Activated naive CD8-positive, alpha-beta T cell treated with anti-CD3 and anti-CD28 coated beads, Interleukin-2, amount 50 U/mL, for 24 hours (primary cell): ENCODE data around the gene ROBO4.
A peak's percentile ranks its signal among the peaks of the same experiment; 100 is the strongest.

Experiments
- ATAC-seq: fragments of 150-1000 bp; cut with Tn5 transposase; one replicate; pipeline ENCODE4 v1.10.0; 2021
- DNase-seq: peaks from one replicate; pipeline ENCODE4 v3.0.0; 2021
- H3K27ac Mint-ChIP-seq: one replicate; pipeline ENCODE4 v1.8.0; 2021; ENCODE audit warnings: mild to moderate bottlenecking, mixed read lengths
- H3K27me3 Mint-ChIP-seq: one replicate; pipeline ENCODE4 v1.8.0; 2021; ENCODE audit warnings: mixed read lengths
- H3K36me3 Mint-ChIP-seq: one replicate; pipeline ENCODE4 v1.8.0; 2021; ENCODE audit warnings: low read depth, mixed read lengths
- H3K4me1 Mint-ChIP-seq: one replicate; pipeline ENCODE4 v1.8.0; 2021; ENCODE audit warnings: mixed read lengths
- H3K4me3 Mint-ChIP-seq: one replicate; pipeline ENCODE4 v1.8.0; 2021; ENCODE audit warnings: mild to moderate bottlenecking, moderate library complexity, mixed read lengths
- H3K9me3 Mint-ChIP-seq: one replicate; pipeline ENCODE4 v1.8.0; 2021; ENCODE audit warnings: mixed read lengths

ROBO4 gene

DNA sequence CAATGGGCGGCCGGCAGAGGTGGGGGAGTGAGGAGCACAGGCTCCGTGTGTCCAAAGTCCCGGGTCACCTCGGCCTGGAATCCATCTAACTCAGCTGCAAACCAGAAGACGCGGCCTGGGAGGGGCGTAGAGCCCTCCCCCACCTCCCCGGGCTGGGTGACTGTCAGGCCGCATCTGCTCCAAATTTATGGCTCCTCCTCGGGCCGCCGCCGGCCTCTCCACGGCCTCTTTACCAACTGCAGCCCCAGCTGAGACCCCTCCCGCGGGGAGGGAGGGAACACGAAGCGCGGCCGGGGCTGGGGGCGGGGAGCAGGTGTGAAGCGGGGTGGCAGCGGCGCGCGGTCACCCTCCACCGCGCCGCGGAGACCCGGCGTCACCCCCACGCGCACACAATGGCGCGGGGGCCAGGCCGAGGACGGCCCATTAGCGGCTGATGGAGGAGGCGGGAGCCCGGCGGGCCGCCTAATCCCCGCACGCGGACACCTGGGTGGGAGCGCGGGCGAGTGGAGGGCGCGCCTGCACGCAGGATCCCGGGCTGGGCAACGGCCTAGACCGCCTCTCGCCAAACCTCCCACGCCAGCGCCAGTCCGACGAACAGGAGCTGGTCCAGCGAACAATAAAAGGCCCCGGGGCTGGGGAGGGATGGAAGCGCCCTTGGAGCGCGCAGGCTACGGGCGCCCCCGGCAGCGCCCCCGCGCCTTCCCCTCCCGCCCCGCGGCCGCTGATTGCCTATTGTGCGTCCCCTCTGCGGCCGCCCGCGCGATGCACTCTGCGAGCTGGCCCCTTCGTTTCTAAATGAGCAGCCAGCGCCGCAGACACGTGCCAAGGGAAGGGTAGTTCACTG, 58.3 kb downstream of the ROBO4 start:
- ATAC-seq = no peak
- H3K27me3 Mint-ChIP-seq = peaks cover 72% of the 10 kb centered on the region
- peaks cover 12% of the 10 kb centered on the region for H3K4me1 Mint-ChIP-seq
- H3K36me3 Mint-ChIP-seq = no peaks in the 10 kb centered on the region
- peak overlapping the region; percentile 42 for H3K4me3 Mint-ChIP-seq
- H3K9me3 Mint-ChIP-seq = no peaks in the 10 kb centered on the region
- H3K27ac Mint-ChIP-seq = no peak overlapping the region
- DNase-seq = no peak

DNA sequence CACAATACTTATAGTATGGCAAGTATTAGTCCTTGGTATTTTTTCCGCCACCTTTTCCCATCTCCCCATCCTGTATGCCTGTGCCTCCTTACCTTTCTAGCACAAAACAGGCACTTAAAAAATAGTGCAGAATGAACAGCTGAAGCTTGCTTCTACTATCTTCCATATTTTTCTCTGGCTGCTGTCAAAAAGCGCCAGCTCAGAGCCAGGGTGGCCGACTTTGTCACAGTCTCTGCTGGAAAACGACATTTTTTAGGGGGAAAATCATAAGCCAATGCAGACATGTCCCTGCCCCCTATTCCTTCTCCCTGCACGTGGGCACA, 58.9 kb downstream of the ROBO4 start:
- Mint-ChIP-seq H3K4me3 (peak overlapping the region; percentile 8), H3K27ac (no peak overlapping the region), H3K27me3 (peaks cover 66% of the 10 kb centered on the region)

DNA sequence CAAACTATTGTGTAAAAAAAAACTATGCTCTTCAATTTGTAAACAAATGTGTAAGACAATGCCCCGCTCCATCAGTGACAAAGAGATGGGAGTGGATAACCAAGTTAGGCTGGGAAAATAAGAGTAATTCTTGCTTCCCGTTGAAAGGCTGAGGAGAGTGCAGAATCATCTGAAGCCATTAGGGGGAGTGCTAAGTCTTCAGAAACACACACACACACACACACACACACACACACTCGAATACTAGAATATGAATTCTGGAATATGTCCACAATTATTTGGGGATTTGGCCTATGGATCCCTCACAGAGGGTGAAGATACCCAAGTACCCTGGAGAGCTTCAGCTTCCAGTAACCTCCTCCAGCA, 60.2 kb downstream of the ROBO4 start:
- H3K27ac Mint-ChIP-seq = no peak overlapping the region
- H3K4me1 Mint-ChIP-seq = peaks cover 12% of the 10 kb centered on the region
- H3K4me3 Mint-ChIP-seq = peak overlapping the region; percentile 46
- ATAC-seq (peak; percentile 46), DNase-seq (no peak)
- no peaks in the 10 kb centered on the region for H3K36me3 Mint-ChIP-seq
- no peaks in the 10 kb centered on the region for H3K9me3 Mint-ChIP-seq
- peaks cover 66% of the 10 kb centered on the region for H3K27me3 Mint-ChIP-seq

More for the DNA sequence above, 58.9 kb downstream of the ROBO4 start:
- Mint-ChIP-seq H3K9me3 (no peaks in the 10 kb centered on the region), H3K36me3 (no peaks in the 10 kb centered on the region), H3K4me1 (peaks cover 12% of the 10 kb centered on the region)
- DNase-seq = no peak
- no peak for ATAC-seq

DNA sequence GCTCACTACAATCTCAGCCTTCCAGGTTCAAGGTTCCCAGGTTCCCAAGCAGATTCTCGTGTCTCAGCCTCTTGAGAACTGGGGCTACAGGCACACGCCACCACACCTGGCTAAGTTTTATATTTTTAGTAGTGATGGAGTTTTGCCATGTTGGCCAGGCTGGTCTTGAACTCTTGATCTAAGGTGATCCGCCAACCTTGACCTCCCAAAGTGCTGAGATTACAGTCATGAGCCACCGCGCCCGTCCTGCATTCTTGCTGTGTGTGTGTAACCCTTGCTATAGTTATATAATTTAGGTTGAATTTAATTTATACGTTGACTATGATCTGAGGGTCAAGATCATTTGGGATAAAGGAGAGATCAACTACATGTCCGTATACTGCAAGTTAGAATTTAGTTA, 61.7 kb downstream of the ROBO4 start:
- Mint-ChIP-seq H3K4me3 (peak overlapping the region; percentile 51), H3K36me3 (no peaks in the 10 kb centered on the region), H3K9me3 (no peaks in the 10 kb centered on the region), H3K4me1 (peaks cover 12% of the 10 kb centered on the region), H3K27me3 (peaks cover 56% of the 10 kb centered on the region), H3K27ac (no peak overlapping the region)
- ATAC-seq = no peak
- DNase-seq = no peak

DNA sequence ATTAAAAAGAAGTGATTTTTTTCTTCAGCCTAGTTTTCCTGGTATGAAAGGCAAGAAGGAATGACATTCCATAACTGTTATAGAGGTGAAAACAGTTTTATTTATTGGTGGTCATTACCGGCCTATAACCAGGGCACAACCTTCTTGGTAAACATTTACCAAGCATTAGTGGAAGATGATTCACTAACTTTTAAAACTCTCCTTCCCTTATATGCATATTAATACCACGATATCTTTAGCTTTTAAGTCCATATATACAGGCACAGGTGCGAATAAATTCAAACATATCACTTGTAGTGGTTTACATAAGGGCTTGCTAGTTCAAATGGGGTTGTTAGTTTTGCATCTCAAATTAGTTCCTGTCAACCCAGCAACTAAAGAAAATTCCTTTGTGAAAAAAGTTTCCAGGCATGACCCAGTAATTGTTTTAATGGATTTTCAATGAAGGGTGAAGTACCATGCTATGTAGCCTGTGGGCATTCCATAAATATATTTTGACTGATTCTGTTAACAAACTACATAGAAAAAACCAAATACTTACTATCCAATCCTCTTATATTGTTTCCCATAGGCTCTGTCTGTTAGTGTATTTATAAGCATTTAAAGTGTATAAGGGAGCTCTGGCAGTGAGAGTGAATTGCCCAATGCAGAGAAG, 63.0 kb downstream of the ROBO4 start:
- Mint-ChIP-seq H3K36me3 (no peaks in the 10 kb centered on the region), H3K4me1 (peaks cover 9% of the 10 kb centered on the region), H3K27ac (no peak overlapping the region), H3K4me3 (no peak overlapping the region), H3K9me3 (no peaks in the 10 kb centered on the region), H3K27me3 (peaks cover 44% of the 10 kb centered on the region)
- no peak for DNase-seq
- ATAC-seq = no peak
